Left colon (tissue), 2 donors: ENCODE measurements around the gene PCDHB6. TPM values are rescaled to one million over a fixed set of nuclear protein-coding genes. Genes with fewer than 3 reads are reported as not detected.
"Not testable (repeated sequence)": the region's sequence is repeated elsewhere in the genome, so short reads cannot be mapped to it uniquely, and the experiment has no call there.

Source experiments
- ATAC-seq: fragments of 200-7000 bp; cut with Tn5 transposase; one replicate; pipeline ENCODE4 v1.9.1; 2020; ENCODE audit warnings: mild to moderate bottlenecking, moderate library complexity
- DNase-seq, 2 donors: peaks; one replicate each; pipeline ENCODE4 v3.0.0-alpha.2; 2020
- intact Hi-C, 2 donors: fragments of 100-400 bp; cut with DNase I in 1 of 2; cut with micrococcal nuclease in 1 of 2; formaldehyde crosslinking; loops; one replicate each; pipeline versions ENCODE4 v1.11.2 to v1.14.0; 2022; cut with DNase I, micrococcal nuclease
- long read RNA-seq: library from polyadenylated mRNA; unstranded; transcript quantifications from one replicate; pipeline ENCODE4 v2.0.0, GENCODE V29; 2021
- total RNA-seq, 2 donors: library from RNA; stranded (reverse); fragmentation: NEBNext Ultra II Directional; extraction: Animal tissue kit (Norgen Biotek cat#: 25700); gene quantifications; one replicate each; pipeline ENCODE4 v1.2.1, GENCODE V29; 2021
- donor health status: DM: no; HTN: no; CAD: no.
- donor health status: DM: yes; HTN: yes; CAD: no.

Gene PCDHB6
- total RNA-seq = under 1 TPM in 1 of 2 donors, not detected in 1; 0.11 TPM
- long read RNA-seq = 0 reads

GRCh38 chr5:141149812-141150211, at the start of gene PCDHB6:
PCDHB6 (plus strand) TSS chr5:141150057; CDS start chr5:141150258, 201 bp downstream.
- intact Hi-C loops = no loop called here

GRCh38 chr5:141100243-141100805, 49.5 kb upstream of the PCDHB6 start, which contains the start of gene PCDHB3:
PCDHB3 (plus strand) TSS chr5:141100473; CDS start chr5:141100650, 177 bp downstream.
- ATAC-seq = no peak
- intact Hi-C loops = no loop called here
- no peak for DNase-seq

More at GRCh38 chr5:141149812-141150211, at the start of gene PCDHB6:
- no peak for ATAC-seq
- no peak for DNase-seq

- ATAC-seq = no peak
- intact Hi-C loops = no loop called here
- no peak for DNase-seq
These were observed 48.8 kb upstream of the PCDHB6 start for GRCh38 chr5:141101059-141101458.

- intact Hi-C loops, DNase-seq, ATAC-seq: not testable (repeated sequence)
These were observed 47.8 kb upstream of the PCDHB6 start for GRCh38 chr5:141102070-141102469.

- intact Hi-C loops, ATAC-seq, DNase-seq: not testable (repeated sequence)
These were observed 47.4 kb upstream of the PCDHB6 start for GRCh38 chr5:141102471-141102870.

- DNase-seq (no peak), ATAC-seq (no peak)
- intact Hi-C loops = no loop called here
These were observed 44.5 kb upstream of the PCDHB6 start for GRCh38 chr5:141105350-141105749.

- intact Hi-C loops = no loop called here
- no peak for ATAC-seq
- no peak for DNase-seq
These were observed 30.6 kb upstream of the PCDHB6 start for GRCh38 chr5:141119250-141119649.

- intact Hi-C loops = no loop called here
- no peak for ATAC-seq
- DNase-seq = no peak
These were observed 28.3 kb upstream of the PCDHB6 start, which contains the start of gene PCDHB4 for GRCh38 chr5:141121563-141121962. PCDHB4 (plus strand) TSS chr5:141121818; CDS start chr5:141121999, 181 bp downstream.

GRCh38 chr5:141121985-141122384, 27.9 kb upstream of the PCDHB6 start:
- DNase-seq (no peak), ATAC-seq (no peak)
- intact Hi-C loops = no loop called here

- DNase-seq, intact Hi-C loops, ATAC-seq: not testable (repeated sequence)
These were observed 26.3 kb upstream of the PCDHB6 start for GRCh38 chr5:141123396-141124135.

- DNase-seq (no peak), ATAC-seq (no peak)
These were observed 22.6 kb upstream of the PCDHB6 start for GRCh38 chr5:141127305-141127704.

GRCh38 chr5:141135030-141135717, 14.7 kb upstream of the PCDHB6 start, which contains the start of gene PCDHB5:
PCDHB5 (plus strand) TSS chr5:141135206; CDS start chr5:141135435, 229 bp downstream.
- no peak for ATAC-seq
- intact Hi-C loops = no loop called here
- no peak for DNase-seq

More at GRCh38 chr5:141127305-141127704, 22.6 kb upstream of the PCDHB6 start:
- intact Hi-C loops = no loop called here

- ATAC-seq (no peak), DNase-seq (no peak)
- intact Hi-C loops = no loop called here
These were observed 14.1 kb upstream of the PCDHB6 start for GRCh38 chr5:141135718-141136266.

- ATAC-seq, intact Hi-C loops, DNase-seq: not testable (repeated sequence)
These were observed 12.5 kb upstream of the PCDHB6 start for GRCh38 chr5:141137346-141137745.

- no peak for ATAC-seq
- no peak for DNase-seq
- intact Hi-C loops = no loop called here
These were observed 551 bp downstream of the PCDHB6 start for GRCh38 chr5:141150224-141150992.

GRCh38 chr5:141150993-141151325, 1.1 kb downstream of the PCDHB6 start:
- intact Hi-C loops = no loop called here
- no peak for ATAC-seq
- no peak for DNase-seq

- DNase-seq, intact Hi-C loops, ATAC-seq: not testable (repeated sequence)
These were observed 1.8 kb downstream of the PCDHB6 start for GRCh38 chr5:141151632-141152031.

- intact Hi-C loops, ATAC-seq, DNase-seq: not testable (repeated sequence)
These were observed 2.2 kb downstream of the PCDHB6 start for GRCh38 chr5:141152096-141152495.
